Karpas-422 (cell line): ENCODE data around the gene TFPI. TPM values are rescaled to one million over a fixed set of nuclear protein-coding genes. Genes with fewer than 3 reads are reported as not detected.

Experiments used
- DNase-seq: peaks from one replicate; pipeline ENCODE4 v3.0.0-alpha.2; 2015
- H2AFZ ChIP-seq: fragments of 200-600 bp; sonication (generic); 2 replicates; pipeline ENCODE4 v1.6.1; 2014; ENCODE audit warnings: antibody characterized with exemption, low read length, mixed read lengths
- H3K27ac ChIP-seq: fragments of 200-600 bp; sonication (generic); 2 replicates; pipeline ENCODE4 v1.5.1; 2014; ENCODE audit warnings: mild to moderate bottlenecking, low read length, moderate library complexity
- H3K27me3 ChIP-seq: fragments of 200-600 bp; sonication (generic); 2 replicates; pipeline ENCODE4 v1.6.1; 2014; ENCODE audit warnings: low read length, mixed read lengths
- H3K36me3 ChIP-seq: fragments of 200-600 bp; sonication (generic); 2 replicates; pipeline ENCODE4 v1.6.1; 2014; ENCODE audit warnings: low read length, mixed read lengths; ENCODE audit not compliant: insufficient read depth
- H3K4me1 ChIP-seq: fragments of 200-600 bp; sonication (generic); 2 replicates; pipeline ENCODE4 v1.6.1; 2014; ENCODE audit warnings: mild to moderate bottlenecking, low read length, mixed read lengths
- H3K4me2 ChIP-seq: fragments of 200-600 bp; sonication (generic); 2 replicates; pipeline ENCODE4 v1.6.1; 2014; ENCODE audit warnings: low read length, low read depth, mild to moderate bottlenecking; ENCODE audit not compliant: poor library complexity, severe bottlenecking
- H3K4me3 ChIP-seq: fragments of 200-600 bp; sonication (generic); 2 replicates; pipeline ENCODE4 v1.5.1; 2014; ENCODE audit warnings: mild to moderate bottlenecking, antibody characterized with exemption, low read length, mixed read lengths
- H3K79me2 ChIP-seq: fragments of 200-600 bp; sonication (generic); 2 replicates; pipeline ENCODE4 v1.6.1; 2014; ENCODE audit warnings: mild to moderate bottlenecking, low read length, mixed read lengths
- H3K9ac ChIP-seq: fragments of 200-600 bp; sonication (generic); 2 replicates; pipeline ENCODE4 v1.6.0; 2014; ENCODE audit warnings: low read length
- H3K9me2 ChIP-seq: fragments of 200-600 bp; sonication (generic), shearing (Covaris generic); replicated peaks from 2 replicates; pipeline ENCODE4 v1.6.0; 2014; ENCODE audit warnings: mild to moderate bottlenecking, low read length, moderate library complexity; ENCODE audit not compliant: insufficient read depth
- H3K9me3 ChIP-seq: fragments of 300-700, 200-600 bp; sonication (generic); 2 replicates; pipeline ENCODE4 v1.6.1; 2014; ENCODE audit warnings: low read length, mixed read lengths
- H4K20me1 ChIP-seq: fragments of 200-600 bp; sonication (generic); 2 replicates; pipeline ENCODE4 v1.6.1; 2014; ENCODE audit warnings: mild to moderate bottlenecking, antibody characterized with exemption, low read length, low read depth; ENCODE audit not compliant: insufficient read depth
- total RNA-seq: library from RNA; depleted of rRNA; stranded (reverse); fragments of >200 nt; shearing (Covaris generic); gene quantifications from 2 replicates; pipeline ENCODE4 v1.2.3, GENCODE V29; 2014; ENCODE audit warnings: low replicate concordance

The TFPI gene
- total RNA-seq, 1 experiment from 2014 or later = not detected

GRCh38 chr2:187499941-187500532 is 54.2 kb downstream of the TFPI start:
- H4K20me1 ChIP-seq = no peaks in the 10 kb centered on the region
- H3K9me2 ChIP-seq = no peaks in the 10 kb centered on the region
- H3K36me3 ChIP-seq = no peaks in the 10 kb centered on the region
- no peak overlapping the region for H2AFZ ChIP-seq
- H3K9ac ChIP-seq = no peak overlapping the region
- H3K27ac ChIP-seq = no peak overlapping the region
- peak; percentile 81 for DNase-seq
- H3K79me2 ChIP-seq = no peaks in the 10 kb centered on the region
- no peaks in the 10 kb centered on the region for H3K4me1 ChIP-seq
- no peak overlapping the region for H3K4me3 ChIP-seq
- H3K9me3 ChIP-seq = no peaks in the 10 kb centered on the region
- H3K4me2 ChIP-seq = no peak overlapping the region
- no peaks in the 10 kb centered on the region for H3K27me3 ChIP-seq

DNA sequence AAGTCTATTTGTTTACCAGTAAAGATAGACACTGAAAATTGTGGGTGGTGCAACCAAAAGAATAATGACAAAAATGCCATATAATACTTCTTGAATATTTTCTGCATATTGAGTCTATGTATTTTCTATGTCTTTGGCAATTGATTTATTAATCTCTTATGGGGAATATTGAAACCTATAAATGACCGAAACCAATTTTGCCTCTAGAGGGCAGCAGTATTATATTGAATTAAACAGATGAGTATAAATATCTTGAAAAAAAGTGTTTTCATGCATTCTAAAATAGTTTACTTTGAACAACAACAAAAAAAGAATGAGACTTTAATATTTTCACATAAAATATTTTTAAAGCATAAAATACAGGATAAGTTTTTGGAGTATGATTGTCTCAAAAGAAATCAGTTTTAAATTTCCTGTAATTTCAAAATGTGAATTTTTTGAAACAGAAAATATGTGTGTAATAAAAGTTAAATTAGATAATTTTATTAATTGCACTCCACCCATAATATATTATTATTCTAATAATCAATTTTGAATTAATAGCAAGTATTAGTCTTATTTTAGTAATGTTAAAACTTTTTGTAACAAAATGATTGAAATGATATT is 56.3 kb downstream of the TFPI start:
- peak; percentile 59 for DNase-seq
- Histone ChIP-seq H3K79me2 (no peaks in the 10 kb centered on the region), H3K4me2 (no peak overlapping the region), H4K20me1 (no peaks in the 10 kb centered on the region), H3K9me3 (no peaks in the 10 kb centered on the region), H3K4me3 (no peak overlapping the region), H3K9ac (no peak overlapping the region), H3K36me3 (no peaks in the 10 kb centered on the region), H3K9me2 (no peaks in the 10 kb centered on the region), H2AFZ (no peak overlapping the region), H3K27ac (no peak overlapping the region), H3K4me1 (no peaks in the 10 kb centered on the region), H3K27me3 (no peaks in the 10 kb centered on the region)

DNA sequence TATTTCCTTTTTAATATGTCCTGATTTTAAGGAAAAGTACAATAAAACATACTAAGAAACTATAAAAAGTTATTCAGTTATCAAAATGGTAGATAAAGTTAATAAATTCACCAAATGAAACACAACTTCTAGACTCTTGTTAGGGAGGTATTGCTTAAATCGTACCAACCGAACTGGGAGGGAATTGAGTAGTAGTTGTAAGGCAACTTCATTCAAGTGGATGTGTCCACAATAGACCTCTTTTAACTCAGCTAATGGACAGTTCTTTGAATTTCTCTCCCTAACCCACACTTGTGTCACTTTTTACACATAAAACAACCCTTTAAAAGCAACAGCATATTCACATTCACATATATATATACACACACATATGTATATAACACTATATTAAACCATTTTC is 57.1 kb downstream of the TFPI start:
- Histone ChIP-seq H3K4me3 (no peak overlapping the region), H3K79me2 (no peaks in the 10 kb centered on the region), H3K36me3 (no peaks in the 10 kb centered on the region), H3K9ac (no peak overlapping the region), H4K20me1 (no peaks in the 10 kb centered on the region), H3K27ac (no peak overlapping the region), H2AFZ (no peak overlapping the region), H3K4me2 (no peak overlapping the region), H3K4me1 (no peaks in the 10 kb centered on the region), H3K9me2 (no peaks in the 10 kb centered on the region), H3K9me3 (no peaks in the 10 kb centered on the region), H3K27me3 (no peaks in the 10 kb centered on the region)
- DNase-seq = no peak

- Histone ChIP-seq H4K20me1 (no peaks in the 10 kb centered on the region), H3K27ac (no peak overlapping the region), H3K4me2 (no peak overlapping the region), H3K36me3 (no peaks in the 10 kb centered on the region), H3K9ac (no peak overlapping the region), H3K9me2 (no peaks in the 10 kb centered on the region), H3K4me3 (no peak overlapping the region), H3K79me2 (no peaks in the 10 kb centered on the region), H3K9me3 (no peaks in the 10 kb centered on the region), H2AFZ (no peak overlapping the region), H3K4me1 (no peaks in the 10 kb centered on the region), H3K27me3 (no peaks in the 10 kb centered on the region)
- no peak for DNase-seq
Measured at GRCh38 chr2:187495324-187495723, 58.9 kb downstream of the TFPI start.

- H3K27me3 ChIP-seq = no peaks in the 10 kb centered on the region
- H2AFZ ChIP-seq = no peak overlapping the region
- no peak for DNase-seq
- no peaks in the 10 kb centered on the region for H3K36me3 ChIP-seq
- no peaks in the 10 kb centered on the region for H3K9me2 ChIP-seq
- H3K4me1 ChIP-seq = no peaks in the 10 kb centered on the region
- H3K79me2 ChIP-seq = no peaks in the 10 kb centered on the region
- no peak overlapping the region for H3K4me3 ChIP-seq
- no peak overlapping the region for H3K27ac ChIP-seq
- no peaks in the 10 kb centered on the region for H3K9me3 ChIP-seq
- H3K9ac ChIP-seq = no peak overlapping the region
- no peaks in the 10 kb centered on the region for H4K20me1 ChIP-seq
- H3K4me2 ChIP-seq = no peak overlapping the region
Measured at GRCh38 chr2:187493877-187494568, 60.2 kb downstream of the TFPI start.

DNA sequence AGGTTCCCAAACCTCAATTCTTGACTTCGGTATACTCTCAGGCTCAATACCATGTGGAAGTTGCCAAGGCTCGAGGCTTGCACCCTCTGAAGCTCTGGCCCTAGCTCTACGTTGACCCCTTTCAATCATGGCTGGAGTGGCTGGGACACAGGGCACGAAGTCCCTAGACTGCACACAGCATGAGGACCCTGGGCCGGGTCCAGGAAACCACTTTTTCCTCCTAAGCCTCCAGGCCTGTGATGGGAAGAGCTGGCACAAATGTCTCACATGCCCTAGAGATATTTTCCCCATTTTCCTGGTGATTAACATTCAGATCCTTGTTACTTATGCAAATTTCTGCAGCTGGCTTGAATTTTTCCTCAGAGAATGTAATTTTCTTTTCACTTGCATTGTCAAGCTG is 61.1 kb downstream of the TFPI start:
- H3K9ac ChIP-seq = no peak overlapping the region
- H3K27me3 ChIP-seq = no peaks in the 10 kb centered on the region
- H4K20me1 ChIP-seq = no peaks in the 10 kb centered on the region
- no peaks in the 10 kb centered on the region for H3K4me1 ChIP-seq
- H3K36me3 ChIP-seq = no peaks in the 10 kb centered on the region
- no peak overlapping the region for H3K27ac ChIP-seq
- no peak overlapping the region for H3K4me3 ChIP-seq
- H3K9me2 ChIP-seq = no peaks in the 10 kb centered on the region
- H2AFZ ChIP-seq = no peak overlapping the region
- no peaks in the 10 kb centered on the region for H3K9me3 ChIP-seq
- H3K79me2 ChIP-seq = no peaks in the 10 kb centered on the region
- DNase-seq = no peak
- H3K4me2 ChIP-seq = no peak overlapping the region

- H4K20me1 ChIP-seq = no peaks in the 10 kb centered on the region
- H3K9me3 ChIP-seq = no peaks in the 10 kb centered on the region
- H3K4me3 ChIP-seq = no peak overlapping the region
- no peak for DNase-seq
- H3K4me1 ChIP-seq = no peaks in the 10 kb centered on the region
- H3K9ac ChIP-seq = no peak overlapping the region
- H3K36me3 ChIP-seq = no peaks in the 10 kb centered on the region
- H3K27ac ChIP-seq = no peak overlapping the region
- H2AFZ ChIP-seq = no peak overlapping the region
- no peaks in the 10 kb centered on the region for H3K9me2 ChIP-seq
- H3K4me2 ChIP-seq = no peak overlapping the region
- H3K27me3 ChIP-seq = no peaks in the 10 kb centered on the region
- H3K79me2 ChIP-seq = no peaks in the 10 kb centered on the region
Measured at GRCh38 chr2:187486241-187486640, 68.0 kb downstream of the TFPI start.

DNA sequence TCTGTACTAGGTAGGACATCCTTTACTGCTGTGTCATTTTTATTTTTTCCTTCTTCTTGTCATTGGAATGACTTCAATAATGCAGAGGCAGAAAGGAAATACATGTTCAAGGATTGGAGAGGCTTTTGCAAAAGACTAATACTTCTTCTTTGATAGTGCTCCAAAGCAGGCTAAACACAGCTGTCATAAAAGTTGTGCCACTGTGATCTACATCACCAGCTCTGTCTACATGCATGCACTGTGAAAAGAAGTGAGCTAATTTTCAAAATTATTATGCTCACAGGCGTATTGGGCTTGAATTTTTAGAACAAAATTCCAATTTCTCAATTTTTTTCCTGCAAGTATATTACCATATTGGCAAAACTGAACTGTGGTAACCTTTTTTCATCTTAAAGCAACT is 68.7 kb downstream of the TFPI start:
- Histone ChIP-seq H3K27me3 (no peaks in the 10 kb centered on the region), H3K4me2 (no peak overlapping the region), H3K4me3 (no peak overlapping the region), H3K9me3 (no peaks in the 10 kb centered on the region), H3K9me2 (no peaks in the 10 kb centered on the region), H3K79me2 (no peaks in the 10 kb centered on the region), H3K4me1 (no peaks in the 10 kb centered on the region), H4K20me1 (no peaks in the 10 kb centered on the region), H3K9ac (no peak overlapping the region), H3K36me3 (no peaks in the 10 kb centered on the region), H3K27ac (no peak overlapping the region), H2AFZ (no peak overlapping the region)
- DNase-seq = no peak
